Motor neuron (in vitro differentiated cells): ENCODE measurements around the gene PSME3IP1. TPM values are rescaled to one million over a fixed set of nuclear protein-coding genes. Genes with fewer than 3 reads are reported as not detected.

ENCODE experiments used
- ATAC-seq, 8 experiments: fragments of 200-7000 bp; cut with Tn5 transposase; replicated peaks in 6 of 8; 2 replicates each; pipeline ENCODE4 v1.8.0; 2021; ENCODE audit warnings: mild to moderate bottlenecking in 8 of 8, moderate library complexity in 8 of 8
- H3K27ac ChIP-seq, 2 donors: fragments of 250-450 bp; sonication (Bioruptor Pico); 2 replicates each; pipeline ENCODE4 v1.9.0; 2021; ENCODE audit warnings: antibody characterized with exemption in 2 of 2, mild to moderate bottlenecking in 2 of 2, moderate library complexity in 1 of 2
- H3K4me1 ChIP-seq, 2 donors: fragments of 250-450 bp; sonication (Bioruptor Pico); replicated peaks in 1 of 2; 2 replicates each; pipeline ENCODE4 v1.6.1; 2021; ENCODE audit warnings: antibody characterized with exemption in 2 of 2, mild to moderate bottlenecking in 2 of 2, moderate library complexity in 1 of 2
- H3K4me3 ChIP-seq, 5 donors: fragments of 250-450 bp; sonication (Bioruptor Pico); 2 replicates each; pipeline ENCODE4 v1.9.0; 2021; ENCODE audit warnings: antibody characterized with exemption in 5 of 5, mild to moderate bottlenecking in 5 of 5, moderate library complexity in 4 of 5
- WGBS, 10 experiments: fragments of 450-650 bp; shearing (Covaris generic); methylation state at CpG; one replicate each; pipeline ENCODE4 v1.0.0; 2022; 5-methylcytosine and 5-hydroxymethylcytosine counted together
- in situ Hi-C, 9 experiments: fragments of 400-800 bp; cut with MboI; loops; one replicate each; pipeline ENCODE4 v1.15.0; 2021; ENCODE audit warnings: low sequenced_read_pairs in 9 of 9, low pct_unique_long_range_greater_than_20kb in 2 of 9; ENCODE audit not compliant: unreplicated experiment in 9 of 9
- total RNA-seq, 8 experiments: library from RNA; unstranded; fragments of 300-600 nt; gene quantifications; 2 replicates each; pipeline versions ENCODE4 v1.2.3 to v1.2.4, GENCODE V29; 2022

The PSME3IP1 gene
- total RNA-seq, 8 experiments from 2014 or later, result 95.9 to 145 (median 106) TPM

DNA sequence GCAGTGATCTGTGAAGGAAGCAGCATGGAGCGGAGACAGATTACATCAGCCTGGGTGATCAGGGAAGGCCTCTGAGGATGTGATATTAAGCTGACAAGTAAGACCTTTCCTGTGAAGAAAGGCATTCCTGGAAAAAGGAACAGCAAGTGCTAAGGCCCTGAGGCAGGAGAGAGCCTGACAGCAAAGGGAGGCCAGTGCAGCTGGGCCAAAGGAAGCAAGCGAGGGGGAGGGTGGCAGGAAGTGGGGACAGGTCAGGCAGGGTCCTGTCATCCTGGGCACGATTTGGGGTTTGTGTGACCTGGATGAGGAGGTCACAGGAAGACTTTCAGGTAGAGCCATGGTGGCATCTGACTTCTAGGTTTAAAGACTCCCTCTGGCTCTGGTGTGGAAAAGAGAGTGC is 81.1 kb downstream of the PSME3IP1 start:
- H3K4me3 ChIP-seq, result no peak overlapping the region
- 37 to 80% (median 64%) methylated on average over 1 to 3 of the region's 3 CpGs; no CpG with 5 or more reads in 4 of the 10 experiments for WGBS, 10 experiments
- in situ Hi-C loops, result no loop called here
- no peak for ATAC-seq
- H3K4me1 ChIP-seq, result peaks cover 19 to 42% of the 10 kb centered on the region in 2 donors
- no peak overlapping the region for H3K27ac ChIP-seq

DNA sequence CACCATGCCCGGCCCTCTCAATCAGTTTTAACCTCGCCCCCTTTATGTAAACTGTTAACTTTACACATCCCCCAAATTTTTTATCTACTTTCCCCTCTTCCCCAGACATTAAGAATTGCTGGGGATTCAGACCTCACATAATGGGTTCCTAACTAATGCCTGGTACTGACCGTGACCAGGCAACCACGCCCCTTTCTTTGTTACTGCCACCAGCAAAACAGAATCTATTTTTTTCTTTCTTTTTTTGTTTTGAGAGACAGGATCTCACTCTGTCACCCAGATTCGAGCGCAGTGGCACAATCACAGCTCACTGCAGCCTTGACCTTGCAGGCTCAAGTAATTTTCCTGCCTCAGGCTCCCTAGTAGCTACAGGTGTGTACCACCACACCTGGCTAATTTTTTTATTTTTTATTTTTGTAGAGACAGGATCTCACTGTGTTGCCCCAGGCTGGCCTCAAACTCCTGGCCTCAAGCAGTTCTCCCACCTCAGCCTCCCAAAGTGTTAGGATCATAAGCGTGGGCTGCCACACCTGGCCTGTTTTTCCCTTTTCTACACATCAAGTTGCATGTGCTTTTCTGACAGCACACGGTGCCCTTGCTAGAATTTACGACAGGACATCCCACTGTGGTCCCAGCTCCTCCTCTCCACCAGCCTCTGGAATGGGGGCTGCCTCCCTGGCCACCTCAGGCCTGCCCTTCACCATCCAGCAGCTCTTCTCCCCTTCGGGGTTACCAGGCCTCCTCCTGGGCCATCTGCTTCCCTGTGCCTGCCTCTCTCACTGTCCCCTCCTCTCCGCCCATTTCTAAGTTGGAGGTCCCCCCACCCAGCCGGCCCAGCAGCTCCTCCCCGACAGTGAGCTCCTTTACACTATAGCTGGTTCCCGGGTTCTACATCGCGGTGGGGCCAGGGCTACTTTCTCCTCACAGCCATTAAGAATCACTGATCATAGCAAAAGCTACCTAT is 82.7 kb downstream of the PSME3IP1 start:
- Histone ChIP-seq H3K4me1 (peaks cover 14 to 35% of the 10 kb centered on the region in 2 donors), H3K4me3 (no peak overlapping the region), H3K27ac (no peak overlapping the region)
- WGBS, 10 experiments, result 20 to 100% (median 52%) methylated on average over 1 to 13 of the region's 16 CpGs
- ATAC-seq, result peak in 5 of 8 experiments; percentile 9 to 63 (median 62)
- in situ Hi-C loops, result no loop called here

Other genes starting within 250 kb of the PSME3IP1 start
- under 1 TPM; 0.05 to 0.84 (median 0.29) TPM for gene CETP, start 224.1 kb downstream of the PSME3IP1 start, total RNA-seq
- gene NLRC5, start 196.5 kb downstream of the PSME3IP1 start, total RNA-seq, result 10 to 100 TPM in 3 of 8 experiments, 1 to 10 TPM in 2, under 1 TPM in 3; 0.16 to 38.8 (median 3.4) TPM
- gene CPNE2, start 93.5 kb downstream of the PSME3IP1 start, total RNA-seq, result 10 to 100 TPM; 14.7 to 71.4 (median 19.1) TPM
- gene RSPRY1, start 290 bp upstream of the PSME3IP1 start, total RNA-seq, result 10 to 100 TPM; 32.1 to 59.4 (median 42.2) TPM
- 10 to 100 TPM; 27.6 to 69.4 (median 41.7) TPM for gene ARL2BP, start 59.2 kb upstream of the PSME3IP1 start, total RNA-seq
- gene PLLP, start 98.6 kb upstream of the PSME3IP1 start, total RNA-seq, result 10 to 100 TPM in 2 of 8 experiments, 1 to 10 TPM in 6; 1.3 to 52.6 (median 1.6) TPM
- under 1 TPM in 6 of 8 experiments, not detected in 2; 0.08 to 0.62 (median 0.25) TPM for gene CCL22, start 172.7 kb upstream of the PSME3IP1 start, total RNA-seq
- gene CX3CL1, start 186.5 kb upstream of the PSME3IP1 start, total RNA-seq, result 10 to 100 TPM in 2 of 8 experiments, 1 to 10 TPM in 6; 1.1 to 34.3 (median 3.6) TPM
- not detected for gene CCL17, start 218.7 kb upstream of the PSME3IP1 start, total RNA-seq